ENCODE measurements around the gene GRPEL1. TPM values are rescaled to one million over a fixed set of nuclear protein-coding genes. Genes with fewer than 3 reads are reported as not detected.
A peak's percentile ranks its signal among the peaks of the same experiment; 100 is the strongest.
"Not testable (repeated sequence)": the region's sequence is repeated elsewhere in the genome, so short reads cannot be mapped to it uniquely, and the experiment has no call there.

Gene GRPEL1
- total and polyA plus RNA-seq, 8 donors, result 11.4 to 53.6 (median 25.5) TPM; not detected in 1

- Histone ChIP-seq H3K4me1 (peaks cover 15 to 38% (median 28%) of the 10 kb centered on the region in 4 donors), H3K27me3 (no peaks in the 10 kb centered on the region), H3K9me3 (no peaks in the 10 kb centered on the region), H3K36me3 (no peaks in the 10 kb centered on the region), H3K27ac (peak overlapping the region in 4 of 5 donors; percentile 86 to 92 (median 90)), H3K4me3 (no peak overlapping the region)
- WGBS, 5 donors, result 81 to 93% (median 88%) methylated on average over 7 of the region's 7 CpGs
- TF ChIP-seq POLR2AphosphoS5 (IDR thresholded peaks at IDR 0.05), result no peak
- no peak for TF ChIP-seq CTCF (IDR thresholded peaks at IDR 0.05)
- TF ChIP-seq EP300 (IDR thresholded peaks at IDR 0.05), result no peak
- no peak for TF ChIP-seq POLR2A (IDR thresholded peaks at IDR 0.05)
- no peak for DNase-seq
- intact Hi-C loops (cut with DNase I; ENCODE audit: low total_unique reads), result no loop called here
These were observed 36.6 kb upstream of the GRPEL1 start for GRCh38 chr4:7104366-7105031.

- peak; percentile 89 to 94 for DNase-seq
- TF ChIP-seq POLR2A (IDR thresholded peaks at IDR 0.05), result no peak
- peak in 1 of 3 donors; percentile 42 for TF ChIP-seq POLR2AphosphoS5 (IDR thresholded peaks at IDR 0.05)
- H3K4me3 ChIP-seq, result peak overlapping the region; percentile 51 to 65 (median 60)
- H3K27me3 ChIP-seq, result no peaks in the 10 kb centered on the region
- no peaks in the 10 kb centered on the region for H3K36me3 ChIP-seq
- no peaks in the 10 kb centered on the region for H3K9me3 ChIP-seq
- peaks cover 15 to 38% (median 28%) of the 10 kb centered on the region in 4 donors for H3K4me1 ChIP-seq
- intact Hi-C loops (cut with DNase I; ENCODE audit: low total_unique reads), result no loop called here
- 20 to 24% (median 22%) methylated on average over 17 to 21 of the region's 21 CpGs for WGBS, 5 donors
- H3K27ac ChIP-seq, result peak overlapping the region; percentile 86 to 92 (median 89)
These were observed 35.9 kb upstream of the GRPEL1 start for GRCh38 chr4:7103607-7104365.

DNA sequence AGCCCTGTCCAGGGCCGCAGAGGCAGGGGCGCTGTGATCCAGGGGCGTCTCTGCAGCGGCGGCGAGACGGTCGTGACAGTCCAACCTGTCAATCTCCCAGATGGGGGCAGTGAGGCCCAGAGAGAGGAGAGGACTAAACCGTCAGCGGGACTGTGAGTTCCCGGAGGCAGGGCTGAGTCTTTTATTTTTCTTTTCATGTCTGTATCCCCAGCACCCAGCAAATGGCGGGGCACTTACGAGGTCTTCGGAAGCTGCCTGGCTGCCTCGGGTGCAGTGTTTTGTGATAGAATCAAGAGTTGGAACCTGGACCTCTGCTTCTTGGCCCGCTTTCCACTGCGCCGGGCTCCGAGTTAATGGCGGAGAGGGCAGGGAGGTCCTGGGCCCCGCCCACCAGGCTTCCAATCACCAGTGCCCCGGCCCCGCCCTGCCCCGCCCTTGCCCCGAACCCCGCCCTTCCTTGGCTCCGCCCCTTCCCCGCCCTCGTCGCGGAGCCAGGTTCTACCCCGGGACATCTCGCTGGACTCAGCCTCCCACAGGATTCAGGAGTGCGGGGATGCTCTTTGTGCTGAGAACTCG, 35.3 kb upstream of the GRPEL1 start:
- peak overlapping the region; percentile 86 to 92 (median 89) for H3K27ac ChIP-seq

DNA sequence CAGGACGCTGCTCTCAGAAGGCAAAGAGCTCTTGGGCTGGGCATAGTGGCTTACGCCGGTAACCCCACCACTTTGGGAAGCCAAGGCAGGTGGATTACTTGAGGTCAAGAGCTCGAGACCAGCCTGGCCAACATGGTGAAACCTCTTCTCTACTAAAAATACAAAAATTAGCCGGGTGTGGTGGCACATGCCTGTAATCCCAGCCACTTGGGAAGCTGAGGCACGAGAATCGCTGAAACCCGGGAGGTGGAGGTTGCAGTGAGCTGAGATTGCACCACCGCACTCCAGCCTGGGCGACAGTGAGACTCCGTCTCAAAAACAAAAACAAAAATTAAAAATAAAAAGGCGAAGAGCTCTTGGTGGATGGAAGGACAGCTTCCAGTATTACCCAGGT, 34.6 kb upstream of the GRPEL1 start:
- Histone ChIP-seq H3K27ac (peak overlapping the region; percentile 86 to 92 (median 89)), H3K4me1 (peaks cover 15 to 38% (median 28%) of the 10 kb centered on the region in 4 donors), H3K4me3 (peak overlapping the region; percentile 51 to 65 (median 60))
- H3K36me3 ChIP-seq; H3K9me3 ChIP-seq; intact Hi-C loops (cut with DNase I; ENCODE audit: low total_unique reads); H3K27me3 ChIP-seq; DNase-seq: not testable (repeated sequence)
- 49 to 64% (median 56%) methylated on average over 12 of the region's 12 CpGs for WGBS, 5 donors

More for the DNA sequence above, 35.3 kb upstream of the GRPEL1 start:
- H3K4me3 ChIP-seq, result peak overlapping the region; percentile 51 to 65 (median 60)
- DNase-seq, result peak; percentile 94
- H3K4me1 ChIP-seq, result peaks cover 15 to 38% (median 28%) of the 10 kb centered on the region in 4 donors
- intact Hi-C loops (cut with DNase I; ENCODE audit: low total_unique reads), result no loop called here
- WGBS, 5 donors, result 0 to 5% (median 0%) methylated on average over 18 to 35 of the region's 35 CpGs
- no peaks in the 10 kb centered on the region for H3K9me3 ChIP-seq
- no peaks in the 10 kb centered on the region for H3K27me3 ChIP-seq
- H3K36me3 ChIP-seq, result no peaks in the 10 kb centered on the region
- TF ChIP-seq EP300 (IDR thresholded peaks at IDR 0.05), result no peak
- TF ChIP-seq CTCF (IDR thresholded peaks at IDR 0.05), result no peak
- no peak for TF ChIP-seq POLR2A (IDR thresholded peaks at IDR 0.05)
- TF ChIP-seq POLR2AphosphoS5 (IDR thresholded peaks at IDR 0.05), result peak; percentile 17 to 80 (median 76)
